Esophagus muscularis mucosa (tissue), 4 donors: ENCODE measurements around the gene PTTG1IP. TPM values are rescaled to one million over a fixed set of nuclear protein-coding genes. Genes with fewer than 3 reads are reported as not detected.

ENCODE experiments used
- DNase-seq: peaks from one replicate; pipeline ENCODE4 v3.0.0-alpha.2; 2017; ENCODE audit errors: extremely low spot score
- H3K27ac ChIP-seq, 4 donors: fragments of 200-600 bp; sonication (generic); replicated peaks in 1 of 4; 1 replicate in 3 of 4; 2 replicates in 1 of 4; pipeline ENCODE4 v1.5.1; 2016 to 2019; ENCODE audit warnings: mild to moderate bottlenecking in 1 of 4
- H3K27me3 ChIP-seq, 4 donors: fragments of 200-600 bp; sonication (generic); one replicate each; pipeline versions ENCODE4 v1.5.1 to v1.6.0; 2016 to 2019
- H3K36me3 ChIP-seq, 4 donors: fragments of 200-600 bp; sonication (generic); one replicate each; pipeline ENCODE4 v1.5.1; 2016 to 2019
- H3K4me1 ChIP-seq, 4 donors: fragments of 200-600 bp; sonication (generic); one replicate each; pipeline ENCODE4 v1.5.1; 2016 to 2019
- H3K4me3 ChIP-seq, 4 donors: fragments of 200-600 bp; sonication (generic); 1 replicate in 2 of 4; 2 replicates in 2 of 4; pipeline ENCODE4 v1.5.1; 2016 to 2019; ENCODE audit warnings: mild to moderate bottlenecking in 4 of 4, moderate library complexity in 1 of 4
- H3K9me3 ChIP-seq, 4 donors: fragments of 200-600 bp; sonication (generic); 1 replicate in 3 of 4; 2 replicates in 1 of 4; pipeline ENCODE4 v1.5.1; 2016 to 2019
- CTCF ChIP-seq, 3 experiments: fragments of 200-600 bp in 2 of 3; fragments of 450-650 bp in 1 of 3; sonication (generic) in 2 of 3; IDR thresholded peaks; one replicate each; pipeline ENCODE4 v1.5.1; 2017 to 2019; ENCODE audit warnings: antibody characterized with exemption in 3 of 3, mild to moderate bottlenecking in 2 of 3, moderate library complexity in 1 of 3
- EP300 ChIP-seq: sonication (generic); formaldehyde crosslinking; IDR thresholded peaks from one replicate; pipeline ENCODE4 v1.6.1; 2017; ENCODE audit warnings: antibody characterized with exemption
- POLR2A ChIP-seq: fragments of 450-650 bp; IDR thresholded peaks from one replicate; pipeline ENCODE4 v1.6.1; 2017; ENCODE audit warnings: antibody characterized with exemption, moderate library complexity, mild to moderate bottlenecking, low read depth
- POLR2AphosphoS5 ChIP-seq, 2 donors: sonication (generic); formaldehyde crosslinking; IDR thresholded peaks; one replicate each; pipeline ENCODE4 v1.6.1; 2017; ENCODE audit warnings: antibody characterized with exemption in 2 of 2
- whole genome bisulfite sequencing: methylation state at CpG from one replicate; pipeline ENCODE4 v1.1.5; 2018; 5-methylcytosine and 5-hydroxymethylcytosine counted together
- intact Hi-C: fragments of 100-400 bp; cut with DNase I; formaldehyde crosslinking; loops from one replicate; pipeline ENCODE4 v1.15.1; 2023
- total RNA-seq, 4 donors: library from RNA; depleted of rRNA; stranded (reverse); fragments of >200 nt; gene quantifications; one replicate each; pipeline versions ENCODE4 v1.1.0 to v1.2.1, GENCODE V29; 2016

PTTG1IP gene
- total RNA-seq, 4 donors from 2014 or later = 222 to 382 (median 302) TPM

- peaks cover 37 to 49% (median 43%) of the 10 kb centered on the region in 4 donors for H3K4me1 ChIP-seq
- 27% methylated on average over 6 of the region's 6 CpGs for WGBS
- H3K36me3 ChIP-seq = no peaks in the 10 kb centered on the region
- H3K4me3 ChIP-seq = peak overlapping the region; percentile 84 to 99 (median 96)
- H3K9me3 ChIP-seq = no peaks in the 10 kb centered on the region
- no peak for TF ChIP-seq EP300
- TF ChIP-seq CTCF (IDR thresholded peaks at IDR 0.05) = peak; percentile 17 to 52 (median 31)
- TF ChIP-seq POLR2AphosphoS5 (IDR thresholded peaks at IDR 0.05) = peak in 1 of 2 donors; percentile 34
- no peak for DNase-seq
- intact Hi-C loops = loop anchor here (2.0 kb wide), 1 partner anchor 75 kb away; the partner anchor contains the start of gene UBE2G2
- H3K27ac ChIP-seq = peak overlapping the region; percentile 96 to 98 (median 97)
- no peaks in the 10 kb centered on the region for H3K27me3 ChIP-seq
These were observed 1.8 kb upstream of the PTTG1IP start for GRCh38 chr21:44875316-44875700.

- WGBS = 9% methylated on average over 29 of the region's 49 CpGs
- no peak for TF ChIP-seq EP300
- TF ChIP-seq POLR2AphosphoS5 (IDR thresholded peaks at IDR 0.05) = peak in 1 of 2 donors; percentile 66
- peaks cover 39 to 55% (median 49%) of the 10 kb centered on the region in 4 donors for H3K4me1 ChIP-seq
- no peak for DNase-seq
- H3K27me3 ChIP-seq = no peaks in the 10 kb centered on the region
- no peaks in the 10 kb centered on the region for H3K36me3 ChIP-seq
- H3K4me3 ChIP-seq = peak overlapping the region; percentile 84 to 99 (median 96)
- intact Hi-C loops = loop anchor here (2.0 to 5.0 kb wide), 2 partner anchors 57 to 74 kb away; partner anchors contain the start of genes SUMO3 and UBE2G2
- H3K9me3 ChIP-seq = no peaks in the 10 kb centered on the region
- H3K27ac ChIP-seq = peak overlapping the region; percentile 96 to 98 (median 97)
These were observed 1.2 kb upstream of the PTTG1IP start for GRCh38 chr21:44874497-44875315.

- peaks cover 45 to 61% (median 54%) of the 10 kb centered on the region in 4 donors for H3K4me1 ChIP-seq
- H3K9me3 ChIP-seq = no peaks in the 10 kb centered on the region
- H3K36me3 ChIP-seq = no peaks in the 10 kb centered on the region
- peak overlapping the region; percentile 84 to 99 (median 96) for H3K4me3 ChIP-seq
- TF ChIP-seq EP300 = no peak
- TF ChIP-seq POLR2A = no peak
- TF ChIP-seq POLR2AphosphoS5 (IDR thresholded peaks at IDR 0.05) = no peak
- no peak for TF ChIP-seq CTCF (IDR thresholded peaks at IDR 0.05)
- no peak for DNase-seq
- peak overlapping the region; percentile 96 to 98 (median 97) for H3K27ac ChIP-seq
- WGBS = 5% methylated on average over 14 of the region's 20 CpGs
- H3K27me3 ChIP-seq = no peaks in the 10 kb centered on the region
- intact Hi-C loops = loop anchor here (2.0 to 5.0 kb wide), 2 partner anchors 57 to 73 kb away; partner anchors contain the start of genes SUMO3 and UBE2G2
These were observed 678 bp upstream of the PTTG1IP start for GRCh38 chr21:44874240-44874496.

- Histone ChIP-seq H3K36me3 (no peaks in the 10 kb centered on the region), H3K27me3 (no peaks in the 10 kb centered on the region), H3K4me3 (peak overlapping the region; percentile 84 to 99 (median 96)), H3K4me1 (peaks cover 57 to 74% (median 68%) of the 10 kb centered on the region in 4 donors), H3K9me3 (no peaks in the 10 kb centered on the region), H3K27ac (peak overlapping the region; percentile 96 to 98 (median 97))
- 1% methylated on average over 13 of the region's 65 CpGs for WGBS
- TF ChIP-seq CTCF (IDR thresholded peaks at IDR 0.05) (peak in 1 of 3 experiments; percentile 1), POLR2A (no peak), POLR2AphosphoS5 (IDR thresholded peaks at IDR 0.05) (peak in 1 of 2 donors; percentile 26)
- intact Hi-C loops = loop anchor here (5.0 kb wide), 1 partner anchor 56 kb away; the partner anchor contains the start of gene SUMO3
- DNase-seq = no peak
These were observed 688 bp downstream of the PTTG1IP start for GRCh38 chr21:44872649-44873355.

GRCh38 chr21:44872323-44872648 is 1.2 kb downstream of the PTTG1IP start:
- Histone ChIP-seq H3K9me3 (no peaks in the 10 kb centered on the region), H3K4me1 (peaks cover 61 to 80% (median 73%) of the 10 kb centered on the region in 4 donors), H3K36me3 (no peaks in the 10 kb centered on the region), H3K4me3 (peak overlapping the region; percentile 84 to 99 (median 96)), H3K27me3 (no peaks in the 10 kb centered on the region), H3K27ac (peak overlapping the region; percentile 96 to 98 (median 97))
- 2% methylated on average over 3 of the region's 3 CpGs for WGBS
- TF ChIP-seq EP300 (no peak), CTCF (IDR thresholded peaks at IDR 0.05) (peak in 1 of 3 experiments; percentile 3)
- DNase-seq = no peak
- intact Hi-C loops = loop anchor here (5.0 kb wide), 1 partner anchor 55 kb away; the partner anchor contains the start of gene SUMO3
